Stimulated activated CD4-positive, alpha-beta T cell treated with anti-CD3 and anti-CD28 coated beads, Interleukin-4, amount 100 ng/mL, for 48 hours (primary cell): Measurements from ENCODE around the gene ATP8A2.
"Not testable (repeated sequence)": the region's sequence is repeated elsewhere in the genome, so short reads cannot be mapped to it uniquely, and the experiment has no call there.

ENCODE experiments used
- DNase-seq, 2 donors: peaks; one replicate each; pipeline ENCODE4 v3.0.0-alpha.2; 2020; ENCODE audit warnings: low read depth in 2 of 2

ATP8A2 gene

GRCh38 chr13:26072335-26072734, 700.6 kb downstream of the ATP8A2 start:
- not testable (repeated sequence) for DNase-seq

GRCh38 chr13:26074706-26075105, 702.9 kb downstream of the ATP8A2 start:
- DNase-seq: no peak
